Activated CD8-positive, alpha-beta T cell treated with anti-CD3 and anti-CD28 coated beads for 36 hours (primary cell): ENCODE data around the gene RPUSD3. TPM values are rescaled to one million over a fixed set of nuclear protein-coding genes. Genes with fewer than 3 reads are reported as not detected.

Experiments used
- ATAC-seq: fragments of 200-7000 bp; cut with Tn5 transposase; one replicate; pipeline ENCODE4 v1.10.0; 2021; ENCODE audit warnings: mild to moderate bottlenecking, moderate library complexity
- CTCF ChIA-PET: fragments of 350-600 bp; sonication (Branson Sonifier 250); formaldehyde crosslinking; loops from one replicate; lab custom pipeline; 2021; ENCODE audit warnings: antibody characterized with exemption; lab: Charles Lee
- POLR2A ChIA-PET: fragments of 350-600 bp; sonication (Branson Sonifier 250); formaldehyde crosslinking; loops from one replicate; lab custom pipeline; 2021; ENCODE audit warnings: antibody characterized with exemption; lab: Charles Lee
- DNase-seq: peaks from one replicate; pipeline ENCODE4 v3.0.0-alpha.2; 2020
- H3K27ac Mint-ChIP-seq: one replicate; pipeline ENCODE4 v1.8.0; 2021; ENCODE audit warnings: mild to moderate bottlenecking, mixed read lengths
- H3K27me3 Mint-ChIP-seq: one replicate; pipeline ENCODE4 v1.8.0; 2021; ENCODE audit warnings: mixed read lengths
- H3K36me3 Mint-ChIP-seq: one replicate; pipeline ENCODE4 v1.8.0; 2021; ENCODE audit warnings: low read depth, mixed read lengths
- H3K4me1 Mint-ChIP-seq: one replicate; pipeline ENCODE4 v1.8.0; 2021; ENCODE audit warnings: low read depth, mixed read lengths
- H3K4me3 Mint-ChIP-seq: one replicate; pipeline ENCODE4 v1.8.0; 2021; ENCODE audit warnings: mild to moderate bottlenecking, moderate library complexity, mixed read lengths
- H3K9me3 Mint-ChIP-seq: one replicate; pipeline ENCODE4 v1.8.0; 2021; ENCODE audit warnings: mixed read lengths
- intact Hi-C: fragments of 100-400 bp; cut with micrococcal nuclease; formaldehyde crosslinking; loops from one replicate; pipeline ENCODE4 v1.10.0; 2022
- total RNA-seq, 2 experiments: library from RNA; stranded (reverse); gene quantifications; one replicate each; pipeline ENCODE4 v1.2.3, GENCODE V29; 2021
- TF ChIP-seq, protein P1 (sequence below): fragments of 200-600 bp; IDR thresholded peaks from one replicate; pipeline ENCODE4 v1.8.0; 2022; ENCODE audit warnings: antibody characterized with exemption, mild to moderate bottlenecking

RPUSD3 gene
- total RNA-seq, 2 experiments from 2014 or later: 78.8 to 83.5 TPM

DNA sequence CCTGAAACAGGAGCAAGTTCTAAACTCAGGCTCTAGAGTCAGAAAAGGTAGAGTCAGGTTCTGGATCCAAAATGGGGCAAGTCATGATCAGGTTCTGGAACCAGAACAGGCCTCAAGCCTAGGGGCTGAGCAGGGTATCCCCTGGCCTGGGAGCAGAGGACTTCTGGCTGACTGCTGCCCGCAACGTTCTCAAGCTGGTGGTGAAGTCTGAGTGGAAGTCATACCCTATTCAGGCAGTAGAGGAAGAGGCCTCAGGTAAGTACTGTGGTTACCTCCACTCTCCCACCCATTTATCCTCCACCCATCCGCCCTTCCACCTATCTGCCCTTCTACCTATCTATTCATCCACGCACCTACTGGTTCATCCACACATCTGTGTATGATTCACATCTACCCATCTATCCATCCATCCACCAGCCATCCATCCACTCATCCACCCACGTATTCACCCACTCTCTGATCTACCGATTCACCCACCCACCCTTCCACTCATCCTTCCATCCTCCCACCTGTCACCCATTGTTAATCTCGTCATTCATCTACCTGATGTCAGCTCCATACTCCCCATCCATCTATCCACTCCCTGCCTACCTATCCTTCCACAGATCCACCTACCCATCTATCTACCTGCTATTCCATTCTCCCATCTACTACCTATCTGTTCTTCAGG, 25.0 kb downstream of the RPUSD3 start:
- TF ChIP-seq, protein P1, sequence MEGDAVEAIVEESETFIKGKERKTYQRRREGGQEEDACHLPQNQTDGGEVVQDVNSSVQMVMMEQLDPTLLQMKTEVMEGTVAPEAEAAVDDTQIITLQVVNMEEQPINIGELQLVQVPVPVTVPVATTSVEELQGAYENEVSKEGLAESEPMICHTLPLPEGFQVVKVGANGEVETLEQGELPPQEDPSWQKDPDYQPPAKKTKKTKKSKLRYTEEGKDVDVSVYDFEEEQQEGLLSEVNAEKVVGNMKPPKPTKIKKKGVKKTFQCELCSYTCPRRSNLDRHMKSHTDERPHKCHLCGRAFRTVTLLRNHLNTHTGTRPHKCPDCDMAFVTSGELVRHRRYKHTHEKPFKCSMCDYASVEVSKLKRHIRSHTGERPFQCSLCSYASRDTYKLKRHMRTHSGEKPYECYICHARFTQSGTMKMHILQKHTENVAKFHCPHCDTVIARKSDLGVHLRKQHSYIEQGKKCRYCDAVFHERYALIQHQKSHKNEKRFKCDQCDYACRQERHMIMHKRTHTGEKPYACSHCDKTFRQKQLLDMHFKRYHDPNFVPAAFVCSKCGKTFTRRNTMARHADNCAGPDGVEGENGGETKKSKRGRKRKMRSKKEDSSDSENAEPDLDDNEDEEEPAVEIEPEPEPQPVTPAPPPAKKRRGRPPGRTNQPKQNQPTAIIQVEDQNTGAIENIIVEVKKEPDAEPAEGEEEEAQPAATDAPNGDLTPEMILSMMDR: no peak
- intact Hi-C loops: no loop called here
- CTCF ChIA-PET: interaction anchor here (1.5 kb wide), 1 partner anchor 23 kb away, joined by 4 read pairs; no protein-coding TSS in a partner anchor
- Mint-ChIP-seq H3K36me3 (peaks cover 5% of the 10 kb centered on the region), H3K27me3 (no peaks in the 10 kb centered on the region), H3K4me3 (no peak overlapping the region), H3K9me3 (no peaks in the 10 kb centered on the region), H3K4me1 (no peaks in the 10 kb centered on the region), H3K27ac (no peak overlapping the region)
- no peak for DNase-seq
- no peak for ATAC-seq
- POLR2A ChIA-PET: interaction anchor here (0.9 to 1.5 kb wide), 2 partner anchors 9 to 50 kb away, joined by 3 to 5 read pairs; no protein-coding TSS in a partner anchor

DNA sequence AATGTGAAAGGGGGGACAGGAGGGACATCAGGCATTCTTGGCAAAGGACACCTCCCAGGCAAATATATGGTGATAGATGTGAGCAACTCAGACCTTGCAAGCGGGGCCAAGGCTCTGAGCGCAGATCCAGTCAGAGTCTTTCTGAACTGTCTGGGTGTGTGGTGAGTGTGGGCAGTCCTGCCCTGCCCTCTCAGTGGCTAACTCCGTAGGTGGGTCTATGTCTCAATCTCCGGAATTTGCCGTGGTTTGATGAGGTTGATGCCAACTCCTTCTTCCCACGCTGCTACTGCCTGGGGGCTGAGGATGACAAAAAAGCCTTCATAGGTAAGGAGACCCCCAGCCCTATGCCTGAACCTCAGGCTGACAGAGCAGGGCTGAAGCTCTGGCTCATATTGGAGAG, 26.4 kb downstream of the RPUSD3 start:
- Mint-ChIP-seq H3K27me3 (no peaks in the 10 kb centered on the region), H3K27ac (no peak overlapping the region), H3K36me3 (peaks cover 9% of the 10 kb centered on the region), H3K9me3 (no peaks in the 10 kb centered on the region), H3K4me1 (no peaks in the 10 kb centered on the region), H3K4me3 (no peak overlapping the region)
- ATAC-seq (no peak), DNase-seq (no peak)
- TF ChIP-seq, protein P1: no peak
- POLR2A ChIA-PET: interaction anchor here (0.6 to 4.8 kb wide), 4 partner anchors 8 to 60 kb away, joined by 3 to 28 read pairs (median 3); no protein-coding TSS in a partner anchor
- CTCF ChIA-PET: no interaction called here
- intact Hi-C loops: no loop called here

DNA sequence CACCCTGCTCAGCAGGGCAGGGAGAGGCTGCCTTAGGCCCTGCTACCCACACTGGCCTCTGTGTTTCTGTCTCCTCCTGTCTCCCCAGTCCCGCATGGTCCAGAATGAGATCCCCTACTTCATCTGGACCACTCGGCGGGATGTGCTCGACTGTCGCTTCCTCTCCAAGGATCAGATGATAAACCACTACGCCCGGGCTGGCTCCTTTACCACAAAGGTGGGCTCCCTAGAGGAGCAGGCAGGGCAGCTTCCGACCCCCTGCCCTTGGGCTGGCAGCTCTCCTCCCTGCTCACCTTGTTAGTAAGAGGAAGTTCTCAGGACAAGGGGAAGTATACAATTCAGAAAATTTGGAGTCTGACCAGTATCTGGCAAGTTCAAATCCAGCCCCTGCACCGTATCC, 27.8 kb downstream of the RPUSD3 start:
- ATAC-seq (no peak), DNase-seq (no peak)
- TF ChIP-seq, protein P1: no peak
- ChIA-PET POLR2A (interaction anchor here (1.4 to 4.8 kb wide), 2 partner anchors 12 to 25 kb away, joined by 3 to 28 read pairs; no protein-coding TSS in a partner anchor), CTCF (interaction anchor here (1.1 to 1.4 kb wide), 2 partner anchors 11 to 24 kb away, joined by 3 to 4 read pairs; no protein-coding TSS in a partner anchor)
- Mint-ChIP-seq H3K4me1 (peaks cover 3% of the 10 kb centered on the region), H3K27me3 (no peaks in the 10 kb centered on the region), H3K4me3 (no peak overlapping the region), H3K27ac (no peak overlapping the region), H3K36me3 (peaks cover 16% of the 10 kb centered on the region), H3K9me3 (no peaks in the 10 kb centered on the region)
- intact Hi-C loops: no loop called here

DNA sequence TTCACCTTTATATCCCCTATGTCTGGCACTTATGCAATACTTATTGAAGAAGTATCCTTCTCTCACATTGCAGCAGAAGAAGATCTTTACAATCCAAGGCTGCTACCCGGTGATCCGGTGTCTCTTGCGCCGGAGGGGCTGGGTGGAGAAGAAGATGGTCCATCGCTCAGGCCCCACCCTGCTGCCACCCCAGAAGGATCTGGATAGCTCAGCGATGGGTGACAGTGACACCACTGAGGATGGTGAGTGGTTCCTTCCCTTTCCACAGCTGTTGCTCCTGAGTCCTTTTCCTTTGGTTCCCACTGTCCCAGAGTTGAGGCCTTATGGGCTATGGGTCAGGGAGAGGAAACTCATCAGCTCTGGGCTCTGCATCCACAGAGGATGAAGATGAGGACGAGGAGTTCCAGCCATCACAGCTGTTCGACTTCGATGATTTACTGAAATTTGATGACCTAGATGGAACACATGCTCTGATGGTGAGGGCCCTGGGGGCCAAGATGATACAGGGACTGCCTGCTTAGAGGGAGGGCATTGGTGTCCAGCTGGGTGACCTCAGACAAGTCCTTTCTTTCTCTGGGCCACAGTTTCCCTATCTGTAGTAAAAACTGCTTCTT, 30.8 kb downstream of the RPUSD3 start:
- TF ChIP-seq, protein P1: no peak
- H3K4me1 Mint-ChIP-seq: peaks cover 23% of the 10 kb centered on the region
- H3K9me3 Mint-ChIP-seq: no peaks in the 10 kb centered on the region
- intact Hi-C loops: no loop called here
- H3K27ac Mint-ChIP-seq: no peak overlapping the region
- CTCF ChIA-PET: interaction anchor here (1.0 to 2.3 kb wide), 3 partner anchors 14 to 86 kb away, joined by 3 to 6 read pairs (median 4); no protein-coding TSS in a partner anchor
- no peak overlapping the region for H3K4me3 Mint-ChIP-seq
- H3K27me3 Mint-ChIP-seq: no peaks in the 10 kb centered on the region
- DNase-seq (no peak), ATAC-seq (no peak)
- POLR2A ChIA-PET: interaction anchor here (1.3 to 4.8 kb wide), 2 partner anchors 9 to 14 kb away, joined by 3 to 28 read pairs; no protein-coding TSS in a partner anchor
- H3K36me3 Mint-ChIP-seq: peaks cover 25% of the 10 kb centered on the region
